ENCODE data around the gene CYTH1. TPM values are rescaled to one million over a fixed set of nuclear protein-coding genes. Genes with fewer than 3 reads are reported as not detected.
A peak's percentile ranks its signal among the peaks of the same experiment; 100 is the strongest.

Gene CYTH1
- total and polyA plus RNA-seq, 3 experiments from 2014 or later = 115 to 279 (median 129) TPM

DNA sequence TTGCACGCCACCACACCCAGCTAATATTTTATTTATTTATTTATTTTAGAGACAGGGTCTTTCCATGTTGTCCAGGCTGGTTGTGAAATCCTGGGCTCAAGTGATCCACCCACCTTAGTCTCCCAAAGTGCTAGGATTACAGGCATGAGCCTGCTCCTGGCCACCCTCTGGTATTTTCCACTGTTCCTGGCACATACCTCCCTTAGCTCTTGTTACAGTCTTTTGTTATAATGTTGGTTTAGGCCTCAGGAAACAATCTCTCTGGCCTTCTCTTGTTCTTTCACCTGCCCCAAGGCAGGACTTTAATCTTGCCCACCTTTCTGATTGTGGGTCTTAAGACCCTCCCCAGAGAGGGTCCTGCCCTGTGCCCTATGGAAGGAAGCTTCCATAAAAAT is 3.6 kb upstream of the CYTH1 start:
- DNase-seq = no peak
- ChIA-PET POLR2A (interaction anchor here (0.6 to 2.2 kb wide), 10 partner anchors 10 to 60 kb away, joined by 3 to 8 read pairs (median 4); partner anchors contain the start of gene USP36), CTCF (interaction anchor here (1.0 to 2.2 kb wide), 12 partner anchors 10 to 340 kb away, joined by 3 to 6 read pairs (median 4); no protein-coding TSS in a partner anchor)
- Histone ChIP-seq H3K4me1 (ENCODE audit: insufficient read depth, low read length) (peaks cover 77% of the 10 kb centered on the region), H3K36me3 (ENCODE audit: insufficient read depth, low read length) (no peaks in the 10 kb centered on the region), H3K9me3 (ENCODE audit: low read length) (no peaks in the 10 kb centered on the region), H3K4me3 (ENCODE audit: low read length) (no peak overlapping the region), H3K27ac (ENCODE audit: low read depth, low read length) (no peak overlapping the region), H3K27me3 (ENCODE audit: insufficient read depth, low read length, poor library complexity, severe bottlenecking) (no peaks in the 10 kb centered on the region)
- H3K27me3 Mint-ChIP-seq = peaks cover 0 to 3% of the 10 kb centered on the region in 2 donors
- peaks cover 0 to 20% (median 0%) of the 10 kb centered on the region in 3 donors for H3K36me3 Mint-ChIP-seq
- peak overlapping the region; percentile 69 to 97 (median 92) for H3K27ac Mint-ChIP-seq
- H3K9me3 Mint-ChIP-seq = no peaks in the 10 kb centered on the region
- H3K4me1 Mint-ChIP-seq = peaks cover 50 to 67% (median 65%) of the 10 kb centered on the region in 3 donors
- H3K4me3 Mint-ChIP-seq = peak overlapping the region; percentile 29 to 89 (median 77)

DNA sequence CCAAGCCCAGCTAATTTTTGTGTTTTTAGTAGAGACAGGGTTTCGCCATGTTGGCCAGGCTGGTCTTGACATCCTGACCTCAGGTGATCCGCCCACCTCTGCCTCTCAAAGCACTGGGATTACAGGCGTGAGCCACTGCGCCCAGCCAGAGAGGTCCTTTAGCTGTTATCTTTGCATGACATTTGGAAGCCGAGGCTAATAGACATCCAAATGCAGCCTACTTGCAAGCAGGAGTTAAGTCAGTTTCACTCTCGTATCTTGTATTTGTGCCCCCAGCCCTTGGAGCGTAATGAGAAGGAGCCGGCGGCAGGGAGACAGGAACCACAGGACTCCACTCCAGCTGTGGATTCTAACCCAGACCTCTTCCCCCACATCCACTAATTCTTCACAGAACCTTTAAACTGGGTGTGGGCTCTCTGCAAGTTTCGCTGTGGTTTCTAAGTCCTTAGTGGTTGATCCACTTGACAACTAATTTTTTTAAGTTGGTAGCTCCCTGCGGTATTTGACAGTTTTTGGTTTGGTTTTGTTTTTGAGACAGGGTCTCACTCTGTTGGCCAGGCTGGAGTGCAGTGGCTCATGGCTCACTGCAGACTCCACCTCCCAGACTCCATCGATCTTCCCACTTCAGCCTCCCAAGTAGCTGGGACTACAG is 3.1 kb upstream of the CYTH1 start:
- Histone ChIP-seq H3K36me3 (ENCODE audit: insufficient read depth, low read length) (no peaks in the 10 kb centered on the region), H3K27me3 (ENCODE audit: insufficient read depth, low read length, poor library complexity, severe bottlenecking) (no peaks in the 10 kb centered on the region), H3K4me1 (ENCODE audit: insufficient read depth, low read length) (peaks cover 72% of the 10 kb centered on the region), H3K9me3 (ENCODE audit: low read length) (no peaks in the 10 kb centered on the region), H3K27ac (ENCODE audit: low read depth, low read length) (peak overlapping the region; percentile 35), H3K4me3 (ENCODE audit: low read length) (no peak overlapping the region)
- Mint-ChIP-seq H3K36me3 (peaks cover 0 to 20% (median 0%) of the 10 kb centered on the region in 3 donors), H3K4me1 (peaks cover 51 to 67% (median 62%) of the 10 kb centered on the region in 3 donors), H3K4me3 (peak overlapping the region; percentile 69 to 89 (median 79)), H3K27ac (peak overlapping the region; percentile 69 to 97 (median 92)), H3K9me3 (no peaks in the 10 kb centered on the region), H3K27me3 (peaks cover 0 to 7% of the 10 kb centered on the region in 2 donors)
- DNase-seq = peak in 2 of 5 donors; percentile 54 to 60
- POLR2A ChIA-PET = interaction anchor here (0.5 to 2.2 kb wide), 11 partner anchors 10 to 55 kb away, joined by 3 to 8 read pairs (median 4); partner anchors contain the start of gene USP36
- CTCF ChIA-PET = interaction anchor here (0.6 to 2.2 kb wide), 16 partner anchors 10 to 487 kb away, joined by 3 to 6 read pairs (median 4); no protein-coding TSS in a partner anchor

DNA sequence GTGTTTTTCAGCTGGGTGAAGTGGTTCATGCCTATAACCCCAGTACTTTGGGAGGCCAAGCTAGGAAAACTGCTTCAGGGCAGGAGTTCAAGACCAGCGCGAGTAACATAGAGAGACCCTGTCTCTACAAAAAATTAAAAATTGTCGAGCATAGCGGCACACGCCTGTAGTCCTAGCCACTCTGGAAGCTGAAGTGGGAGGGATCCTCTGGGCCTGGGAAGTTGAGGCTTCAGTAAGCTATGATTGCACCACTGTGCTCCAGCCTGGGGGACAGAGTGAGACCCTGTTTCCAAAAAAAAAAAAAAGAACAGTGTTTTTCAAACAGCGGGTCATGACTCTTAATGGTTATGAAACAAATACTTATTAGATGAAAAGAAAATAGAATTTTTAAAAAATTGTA is 2.3 kb upstream of the CYTH1 start:
- Histone ChIP-seq H3K4me1 (ENCODE audit: insufficient read depth, low read length) (peaks cover 67% of the 10 kb centered on the region), H3K36me3 (ENCODE audit: insufficient read depth, low read length) (no peaks in the 10 kb centered on the region), H3K27ac (ENCODE audit: low read depth, low read length) (no peak overlapping the region), H3K9me3 (ENCODE audit: low read length) (no peaks in the 10 kb centered on the region), H3K4me3 (ENCODE audit: low read length) (no peak overlapping the region), H3K27me3 (ENCODE audit: insufficient read depth, low read length, poor library complexity, severe bottlenecking) (no peaks in the 10 kb centered on the region)
- POLR2A ChIA-PET = interaction anchor here (0.9 to 2.2 kb wide), 6 partner anchors 12 to 58 kb away, joined by 3 to 8 read pairs (median 4); no protein-coding TSS in a partner anchor
- Mint-ChIP-seq H3K9me3 (no peaks in the 10 kb centered on the region), H3K36me3 (peaks cover 0 to 21% (median 4%) of the 10 kb centered on the region in 3 donors), H3K27ac (peak overlapping the region; percentile 60 to 94 (median 90)), H3K4me3 (peak overlapping the region; percentile 54 to 90 (median 86)), H3K4me1 (peaks cover 51 to 68% (median 63%) of the 10 kb centered on the region in 3 donors), H3K27me3 (peaks cover 0 to 7% of the 10 kb centered on the region in 2 donors)
- DNase-seq = no peak
- CTCF ChIA-PET = interaction anchor here (0.6 to 2.1 kb wide), 6 partner anchors 11 to 486 kb away, joined by 3 to 6 read pairs (median 4); no protein-coding TSS in a partner anchor

DNA sequence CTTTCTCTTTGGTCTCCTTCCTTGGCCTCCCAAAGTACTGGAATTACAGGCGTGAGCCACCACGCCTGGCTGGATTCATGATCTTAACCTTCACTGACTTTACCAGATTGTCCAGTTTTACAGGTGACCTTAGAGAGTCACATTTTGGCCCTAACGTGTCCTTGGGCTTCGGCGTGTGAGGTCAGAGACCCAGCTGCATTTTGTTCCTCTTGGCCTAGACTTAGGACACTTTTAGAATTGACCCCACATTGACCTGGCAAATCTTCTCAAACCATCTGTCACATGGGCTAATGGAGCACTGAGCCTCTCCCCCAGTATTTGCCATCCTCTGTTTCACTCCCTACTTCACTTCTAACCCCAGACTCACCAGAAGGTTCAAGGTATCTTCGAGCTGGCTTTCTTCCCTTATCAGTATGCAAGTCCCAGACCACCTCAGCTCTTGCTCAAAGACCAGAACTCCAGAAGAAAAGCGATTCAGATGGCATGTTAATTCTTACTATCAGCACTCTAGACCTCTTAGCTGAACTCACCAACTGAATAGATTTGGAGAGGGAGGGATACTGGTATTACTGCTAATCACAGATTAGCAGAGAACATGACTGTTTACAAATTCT is 1.7 kb upstream of the CYTH1 start:
- Mint-ChIP-seq H3K4me3 (peak overlapping the region; percentile 65 to 94 (median 89)), H3K36me3 (peaks cover 0 to 23% (median 4%) of the 10 kb centered on the region in 3 donors), H3K4me1 (peaks cover 55 to 68% (median 65%) of the 10 kb centered on the region in 3 donors), H3K27me3 (peaks cover 0 to 4% of the 10 kb centered on the region in 2 donors), H3K27ac (peak overlapping the region; percentile 77 to 95 (median 90)), H3K9me3 (no peaks in the 10 kb centered on the region)
- H3K4me1 ChIP-seq (ENCODE audit: insufficient read depth, low read length) = peaks cover 67% of the 10 kb centered on the region
- H3K27ac ChIP-seq (ENCODE audit: low read depth, low read length) = peak overlapping the region; percentile 84
- CTCF ChIA-PET = interaction anchor here (0.9 to 1.5 kb wide), 2 partner anchors 54 to 59 kb away, joined by 4 to 6 read pairs; no protein-coding TSS in a partner anchor
- H3K9me3 ChIP-seq (ENCODE audit: low read length) = no peaks in the 10 kb centered on the region
- no peaks in the 10 kb centered on the region for H3K36me3 ChIP-seq (ENCODE audit: insufficient read depth, low read length)
- H3K27me3 ChIP-seq (ENCODE audit: insufficient read depth, low read length, poor library complexity, severe bottlenecking) = no peaks in the 10 kb centered on the region
- no peak for DNase-seq
- H3K4me3 ChIP-seq (ENCODE audit: low read length) = no peak overlapping the region
- POLR2A ChIA-PET = interaction anchor here (0.9 to 2.2 kb wide), 3 partner anchors 13 to 58 kb away, joined by 3 to 7 read pairs (median 3); no protein-coding TSS in a partner anchor

DNA sequence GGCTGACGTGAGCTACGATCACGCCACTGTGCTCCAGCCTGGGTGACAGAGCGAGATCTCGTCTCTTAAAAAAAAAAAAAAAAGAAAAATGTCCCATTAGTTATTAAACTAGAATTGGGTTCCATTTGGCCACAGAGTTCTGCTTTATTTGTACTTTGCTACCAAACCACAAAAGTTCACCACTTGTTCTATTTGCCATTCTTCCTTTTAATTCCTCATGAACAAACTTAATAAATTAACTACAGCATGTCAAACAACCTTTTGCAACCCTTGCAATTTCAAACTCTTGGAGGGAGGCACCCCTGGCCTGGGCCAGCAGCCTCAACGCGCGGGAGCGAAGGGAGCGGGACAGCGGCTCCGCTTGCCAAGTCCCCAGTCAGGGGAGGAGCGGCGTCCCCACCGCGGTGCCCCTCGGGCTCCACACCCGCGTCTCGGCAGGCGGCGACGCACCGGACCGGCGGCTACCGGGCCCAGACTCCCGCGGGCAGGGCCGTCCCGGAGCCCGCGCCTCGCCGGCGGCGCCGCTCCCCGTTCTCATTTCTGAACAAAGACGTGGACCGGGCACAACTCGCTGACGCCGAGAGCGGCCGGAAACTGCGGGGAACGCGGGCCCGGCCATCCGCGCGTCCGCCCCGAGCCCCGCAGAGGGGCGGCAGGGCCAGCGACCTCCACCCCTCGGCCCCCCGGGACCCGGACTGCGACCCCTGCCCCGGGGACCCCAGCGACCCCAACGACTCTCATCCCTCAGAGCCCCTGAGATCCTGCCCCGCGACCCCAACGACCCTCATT is 775 bp downstream of the CYTH1 start:
- Histone ChIP-seq H3K9me3 (ENCODE audit: low read length) (no peaks in the 10 kb centered on the region), H3K36me3 (ENCODE audit: insufficient read depth, low read length) (no peaks in the 10 kb centered on the region), H3K27ac (ENCODE audit: low read depth, low read length) (peak overlapping the region; percentile 83), H3K4me3 (ENCODE audit: low read length) (peak overlapping the region; percentile 89), H3K4me1 (ENCODE audit: insufficient read depth, low read length) (peaks cover 67% of the 10 kb centered on the region), H3K27me3 (ENCODE audit: insufficient read depth, low read length, poor library complexity, severe bottlenecking) (no peaks in the 10 kb centered on the region)
- DNase-seq = peak in 4 of 5 donors; percentile 34 to 66 (median 48)
- Mint-ChIP-seq H3K36me3 (peaks cover 0 to 24% (median 4%) of the 10 kb centered on the region in 3 donors), H3K4me1 (peaks cover 51 to 67% (median 63%) of the 10 kb centered on the region in 3 donors), H3K9me3 (no peaks in the 10 kb centered on the region), H3K27ac (peak overlapping the region; percentile 88 to 99 (median 92)), H3K27me3 (peaks cover 0 to 4% of the 10 kb centered on the region in 2 donors), H3K4me3 (peak overlapping the region; percentile 88 to 95 (median 93))
- POLR2A ChIA-PET = interaction anchor here (0.7 to 2.1 kb wide), 4 partner anchors 22 to 508 kb away, joined by 3 to 21 read pairs (median 10); no protein-coding TSS in a partner anchor
- CTCF ChIA-PET = interaction anchor here (1.1 to 2.9 kb wide), 6 partner anchors 8 to 71 kb away, joined by 3 to 16 read pairs (median 8); no protein-coding TSS in a partner anchor

DNA sequence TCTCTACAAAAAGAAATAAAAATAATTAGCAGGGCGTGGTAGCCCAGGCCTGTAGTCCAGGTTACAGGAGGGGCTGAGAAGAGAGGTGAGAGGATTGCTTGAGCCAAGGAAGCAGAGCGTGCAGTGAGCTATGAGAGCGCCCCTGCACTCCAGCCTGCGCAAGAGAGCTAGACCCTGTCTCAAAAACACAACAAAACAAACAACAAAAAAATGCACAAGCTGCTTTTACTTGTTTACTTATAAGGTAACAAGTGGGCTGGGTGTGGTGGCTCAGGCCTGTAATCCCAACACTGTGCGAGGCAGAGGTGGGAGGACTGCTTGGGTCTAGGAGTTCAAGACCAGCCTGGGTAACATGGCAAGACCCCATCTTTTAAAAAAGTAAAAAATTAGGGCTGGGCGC is 1.7 kb downstream of the CYTH1 start:
- H3K27ac Mint-ChIP-seq = peak overlapping the region; percentile 91 to 99 (median 95)
- H3K4me3 Mint-ChIP-seq = peak overlapping the region; percentile 88 to 95 (median 93)
- H3K27me3 Mint-ChIP-seq = peaks cover 0 to 4% of the 10 kb centered on the region in 2 donors
- H3K36me3 ChIP-seq (ENCODE audit: insufficient read depth, low read length) = no peaks in the 10 kb centered on the region
- peak overlapping the region; percentile 83 for H3K27ac ChIP-seq (ENCODE audit: low read depth, low read length)
- H3K9me3 Mint-ChIP-seq = no peaks in the 10 kb centered on the region
- no peaks in the 10 kb centered on the region for H3K9me3 ChIP-seq (ENCODE audit: low read length)
- peaks cover 63% of the 10 kb centered on the region for H3K4me1 ChIP-seq (ENCODE audit: insufficient read depth, low read length)
- H3K4me3 ChIP-seq (ENCODE audit: low read length) = peak overlapping the region; percentile 60
- DNase-seq = peak in 1 of 5 donors; percentile 47
- no peaks in the 10 kb centered on the region for H3K27me3 ChIP-seq (ENCODE audit: insufficient read depth, low read length, poor library complexity, severe bottlenecking)
- peaks cover 53 to 68% (median 61%) of the 10 kb centered on the region in 3 donors for H3K4me1 Mint-ChIP-seq
- POLR2A ChIA-PET = interaction anchor here (0.5 to 2.1 kb wide), 12 partner anchors 15 to 603 kb away, joined by 3 to 21 read pairs (median 4); partner anchors contain the start of gene USP36
- H3K36me3 Mint-ChIP-seq = peaks cover 0 to 27% (median 4%) of the 10 kb centered on the region in 3 donors
- CTCF ChIA-PET = interaction anchor here (0.8 to 2.9 kb wide), 11 partner anchors 9 to 70 kb away, joined by 3 to 16 read pairs (median 5); no protein-coding TSS in a partner anchor

DNA sequence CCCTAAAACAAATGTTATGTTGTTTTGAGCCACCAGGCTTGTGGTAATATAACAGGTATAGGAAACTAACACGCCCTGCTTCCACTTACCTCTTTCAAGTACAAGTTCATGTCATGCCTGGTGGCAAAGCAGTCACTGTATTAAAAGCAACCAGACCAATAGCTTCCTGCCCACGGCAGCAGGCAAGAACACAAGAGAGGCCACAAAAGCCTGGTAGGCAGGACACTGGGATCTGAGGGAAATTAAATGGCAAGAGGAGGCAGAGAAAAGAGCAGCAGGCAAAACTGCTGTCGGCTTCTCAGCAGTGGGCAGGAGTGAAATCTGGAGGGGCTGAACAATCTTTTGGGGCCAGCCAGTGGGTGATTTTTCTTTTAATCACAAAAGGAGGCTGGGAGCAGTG is 2.2 kb downstream of the CYTH1 start:
- Mint-ChIP-seq H3K4me1 (peaks cover 53 to 68% (median 61%) of the 10 kb centered on the region in 3 donors), H3K36me3 (peaks cover 0 to 27% (median 4%) of the 10 kb centered on the region in 3 donors), H3K27me3 (peaks cover 0 to 4% of the 10 kb centered on the region in 2 donors), H3K27ac (peak overlapping the region; percentile 91 to 99 (median 95)), H3K4me3 (peak overlapping the region; percentile 88 to 95 (median 93)), H3K9me3 (no peaks in the 10 kb centered on the region)
- ChIA-PET CTCF (interaction anchor here (0.8 to 2.9 kb wide), 9 partner anchors 9 to 62 kb away, joined by 3 to 16 read pairs (median 5); no protein-coding TSS in a partner anchor), POLR2A (interaction anchor here (0.5 to 2.1 kb wide), 9 partner anchors 14 to 602 kb away, joined by 3 to 21 read pairs (median 5); partner anchors contain the start of gene USP36)
- Histone ChIP-seq H3K36me3 (ENCODE audit: insufficient read depth, low read length) (no peaks in the 10 kb centered on the region), H3K9me3 (ENCODE audit: low read length) (no peaks in the 10 kb centered on the region), H3K27ac (ENCODE audit: low read depth, low read length) (peak overlapping the region; percentile 83), H3K4me1 (ENCODE audit: insufficient read depth, low read length) (peaks cover 60% of the 10 kb centered on the region), H3K27me3 (ENCODE audit: insufficient read depth, low read length, poor library complexity, severe bottlenecking) (no peaks in the 10 kb centered on the region), H3K4me3 (ENCODE audit: low read length) (peak overlapping the region; percentile 60)
- peak in 4 of 5 donors; percentile 43 to 79 (median 78) for DNase-seq
